GM10266 (cell line): ENCODE data around the gene BEAN1.

Source experiments
- DNase-seq: peaks from one replicate; pipeline ENCODE4 v3.0.0; 2012; ENCODE audit errors: extremely low spot score
- TF ChIP-seq, protein P1 (sequence below): IDR thresholded peaks from 2 replicates; pipeline ENCODE4 v1.5.1; 2012; ENCODE audit warnings: mild to moderate bottlenecking, low read depth; ENCODE audit not compliant: control insufficient read depth, insufficient read depth; ENCODE audit errors: missing control alignments

The BEAN1 gene

DNA sequence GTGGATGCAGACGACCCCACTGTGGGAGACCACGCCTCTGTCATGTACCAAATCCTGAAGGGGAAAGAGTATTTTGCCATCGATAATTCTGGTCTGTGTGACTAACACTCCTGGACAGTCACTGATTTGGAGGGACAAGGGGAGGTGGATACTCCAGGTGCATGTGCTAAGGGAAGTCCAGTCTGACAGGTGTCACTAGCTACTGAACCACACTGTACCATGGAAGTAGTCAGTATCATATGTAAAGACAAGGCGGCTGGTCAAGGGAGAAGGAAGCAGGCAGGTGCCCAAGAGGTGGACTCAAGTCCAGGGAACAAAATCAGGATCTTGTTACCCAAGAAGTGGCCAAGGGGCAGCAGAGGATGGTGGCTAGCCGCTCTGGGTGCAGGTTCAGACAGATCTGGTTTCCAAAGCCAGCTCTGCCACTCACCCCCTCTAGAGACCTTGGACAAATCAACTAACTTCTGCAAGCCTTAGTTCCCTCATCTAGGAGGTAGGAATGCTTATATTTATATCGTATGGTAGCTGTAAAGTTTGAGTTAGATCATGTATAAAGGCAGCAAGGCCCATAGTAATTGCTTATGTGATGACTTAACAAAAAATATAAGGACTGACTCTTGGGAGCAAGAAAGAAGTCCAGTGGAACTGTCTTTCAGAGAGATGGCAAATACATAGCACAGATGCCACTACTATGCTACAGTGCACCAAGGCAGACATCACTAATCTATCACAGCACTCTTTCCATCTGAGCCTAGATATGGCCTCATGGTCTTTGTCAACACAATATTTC, 38.5 kb upstream of the BEAN1 start:
- no peak for DNase-seq
- TF ChIP-seq, protein P1, sequence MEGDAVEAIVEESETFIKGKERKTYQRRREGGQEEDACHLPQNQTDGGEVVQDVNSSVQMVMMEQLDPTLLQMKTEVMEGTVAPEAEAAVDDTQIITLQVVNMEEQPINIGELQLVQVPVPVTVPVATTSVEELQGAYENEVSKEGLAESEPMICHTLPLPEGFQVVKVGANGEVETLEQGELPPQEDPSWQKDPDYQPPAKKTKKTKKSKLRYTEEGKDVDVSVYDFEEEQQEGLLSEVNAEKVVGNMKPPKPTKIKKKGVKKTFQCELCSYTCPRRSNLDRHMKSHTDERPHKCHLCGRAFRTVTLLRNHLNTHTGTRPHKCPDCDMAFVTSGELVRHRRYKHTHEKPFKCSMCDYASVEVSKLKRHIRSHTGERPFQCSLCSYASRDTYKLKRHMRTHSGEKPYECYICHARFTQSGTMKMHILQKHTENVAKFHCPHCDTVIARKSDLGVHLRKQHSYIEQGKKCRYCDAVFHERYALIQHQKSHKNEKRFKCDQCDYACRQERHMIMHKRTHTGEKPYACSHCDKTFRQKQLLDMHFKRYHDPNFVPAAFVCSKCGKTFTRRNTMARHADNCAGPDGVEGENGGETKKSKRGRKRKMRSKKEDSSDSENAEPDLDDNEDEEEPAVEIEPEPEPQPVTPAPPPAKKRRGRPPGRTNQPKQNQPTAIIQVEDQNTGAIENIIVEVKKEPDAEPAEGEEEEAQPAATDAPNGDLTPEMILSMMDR, result no peak

DNA sequence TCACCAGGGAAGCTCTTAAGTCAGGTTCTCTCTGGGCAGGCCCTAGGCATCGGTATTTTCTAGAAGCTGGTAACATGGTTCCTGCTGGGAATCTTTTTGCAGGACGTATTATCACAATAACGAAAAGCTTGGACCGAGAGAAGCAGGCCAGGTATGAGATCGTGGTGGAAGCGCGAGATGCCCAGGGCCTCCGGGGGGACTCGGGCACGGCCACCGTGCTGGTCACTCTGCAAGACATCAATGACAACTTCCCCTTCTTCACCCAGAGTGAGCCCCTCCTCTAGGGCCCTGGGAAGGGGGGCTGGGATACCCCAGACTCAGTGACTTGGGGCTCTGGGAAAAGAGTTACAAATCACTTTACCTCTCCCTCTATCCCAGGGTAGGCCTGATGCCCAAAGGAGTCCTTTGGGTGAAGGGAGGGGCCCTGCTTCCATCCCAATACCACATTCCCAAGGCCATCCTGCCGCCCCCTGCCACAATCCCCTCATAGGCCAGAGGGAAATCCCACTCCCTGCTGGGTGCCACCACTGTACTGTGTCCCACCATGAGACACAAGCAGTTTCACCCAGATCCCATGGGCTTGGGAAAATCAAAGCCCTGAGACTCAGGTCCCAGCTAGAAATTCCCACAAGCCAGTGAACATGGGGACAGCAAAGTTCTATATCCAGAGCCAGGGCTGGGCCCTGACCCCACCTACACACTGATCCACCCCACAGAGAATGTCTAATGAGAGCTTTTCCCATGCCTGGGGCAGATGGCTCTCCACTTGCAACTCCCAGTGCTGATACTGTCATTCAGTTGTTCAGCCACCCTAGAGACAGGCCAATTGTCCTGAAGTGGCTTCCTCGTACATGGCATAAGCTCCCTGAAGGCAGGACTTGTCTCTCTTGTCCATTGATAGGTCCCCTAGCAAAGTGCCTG, 37.6 kb upstream of the BEAN1 start:
- DNase-seq, result no peak
- TF ChIP-seq, protein P1, result no peak

DNA sequence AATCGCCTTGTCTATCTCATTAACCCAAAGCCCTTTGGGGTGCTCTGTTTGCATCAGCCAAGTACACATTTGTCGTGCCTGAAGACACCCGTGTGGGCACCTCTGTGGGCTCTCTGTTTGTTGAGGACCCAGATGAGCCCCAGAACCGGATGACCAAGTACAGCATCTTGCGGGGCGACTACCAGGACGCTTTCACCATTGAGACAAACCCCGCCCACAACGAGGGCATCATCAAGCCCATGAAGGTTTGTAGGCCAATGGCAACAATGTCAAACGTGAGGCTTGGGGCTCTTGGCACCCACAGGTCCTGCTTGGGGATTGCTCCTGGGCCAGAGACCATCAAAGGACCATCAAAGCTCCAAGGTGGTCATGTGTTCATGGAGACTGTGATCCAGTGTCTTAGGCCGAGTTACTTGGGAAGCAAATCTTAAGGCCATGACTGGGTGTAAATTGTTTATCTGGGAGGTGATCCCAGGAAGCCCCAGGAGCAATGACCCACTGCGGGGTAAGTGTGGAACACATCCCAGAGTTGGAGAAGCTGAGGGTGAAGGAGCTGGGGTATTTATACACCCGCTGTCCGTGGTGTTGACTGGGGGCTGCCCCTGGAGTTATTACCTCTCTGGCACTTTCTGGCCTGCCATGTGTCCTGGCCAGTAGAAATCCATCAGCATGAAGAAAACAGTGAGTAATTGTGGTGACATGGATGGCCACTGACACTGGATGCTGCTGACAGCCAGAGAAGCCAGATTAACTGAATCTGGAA, 36.6 kb upstream of the BEAN1 start:
- TF ChIP-seq, protein P1, result no peak

DNA sequence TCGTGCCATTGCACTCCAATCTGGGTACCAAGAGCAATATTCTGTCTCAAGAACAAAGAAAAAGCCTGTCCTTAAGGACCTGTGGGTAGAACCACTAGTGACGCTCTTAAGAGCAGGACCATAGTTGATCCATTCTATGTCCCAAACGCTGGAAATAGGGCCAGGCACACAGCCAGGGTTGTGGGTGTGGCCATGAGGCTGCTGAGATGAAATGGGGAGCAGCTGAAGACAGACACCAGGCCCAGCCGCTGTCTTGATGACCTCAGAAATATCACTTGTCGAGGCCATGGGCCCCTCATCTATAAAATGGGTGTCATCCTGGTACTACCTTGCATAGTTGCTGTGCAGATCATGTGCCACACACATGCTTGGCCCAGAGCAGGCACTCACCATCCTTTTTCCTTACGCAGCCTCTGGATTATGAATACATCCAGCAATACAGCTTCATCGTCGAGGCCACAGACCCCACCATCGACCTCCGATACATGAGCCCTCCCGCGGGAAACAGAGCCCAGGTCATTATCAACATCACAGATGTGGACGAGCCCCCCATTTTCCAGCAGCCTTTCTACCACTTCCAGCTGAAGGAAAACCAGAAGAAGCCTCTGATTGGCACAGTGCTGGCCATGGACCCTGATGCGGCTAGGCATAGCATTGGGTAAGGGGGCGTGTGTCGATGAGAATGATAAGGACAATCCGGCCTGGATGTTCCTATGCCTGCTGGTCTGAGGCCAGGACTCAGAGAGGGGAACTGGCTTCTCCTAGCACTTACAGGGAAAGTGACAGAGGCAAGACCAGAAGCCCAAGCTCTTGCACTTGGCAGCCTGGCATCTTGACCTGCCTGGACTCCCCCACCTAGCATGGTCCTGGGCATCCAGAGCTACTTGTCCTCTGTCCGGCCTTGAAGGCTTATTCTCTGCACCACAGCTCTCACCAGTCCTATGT, 35.1 kb upstream of the BEAN1 start:
- DNase-seq, result no peak

More for the DNA sequence above, 36.6 kb upstream of the BEAN1 start:
- DNase-seq, result no peak

DNA sequence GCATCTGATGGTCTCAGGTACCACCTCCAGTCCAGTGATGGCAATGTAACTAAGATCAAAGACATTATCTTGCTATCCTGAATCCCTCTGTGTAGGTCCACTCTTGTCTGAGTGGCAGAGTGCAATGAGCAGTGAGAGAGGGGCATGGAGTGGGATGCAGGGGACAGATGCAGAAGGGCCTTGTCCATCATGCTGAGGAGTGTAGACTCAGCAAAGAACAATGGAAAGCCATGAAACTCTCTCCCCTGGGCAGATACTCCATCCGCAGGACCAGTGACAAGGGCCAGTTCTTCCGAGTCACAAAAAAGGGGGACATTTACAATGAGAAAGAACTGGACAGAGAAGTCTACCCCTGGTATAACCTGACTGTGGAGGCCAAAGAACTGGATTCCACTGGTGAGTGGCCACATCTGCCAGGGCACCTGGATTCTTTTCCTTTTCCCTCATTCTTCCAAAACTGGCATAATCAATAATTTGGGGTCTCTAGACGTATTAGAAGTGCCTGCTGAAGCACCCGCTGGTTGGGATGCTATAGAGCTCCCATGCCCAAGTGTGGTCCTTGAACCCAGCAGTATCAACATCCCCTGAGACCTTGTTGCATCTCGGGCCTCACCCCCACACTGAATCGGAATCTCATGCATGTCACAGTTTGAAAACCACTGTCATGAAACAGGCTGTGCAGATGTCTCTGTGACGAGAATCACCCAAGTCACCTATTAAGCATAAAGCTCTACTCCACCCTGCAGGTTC, 31.1 kb upstream of the BEAN1 start:
- DNase-seq, result no peak
- TF ChIP-seq, protein P1, result no peak

More for the DNA sequence above, 35.1 kb upstream of the BEAN1 start:
- TF ChIP-seq, protein P1, result no peak

DNA sequence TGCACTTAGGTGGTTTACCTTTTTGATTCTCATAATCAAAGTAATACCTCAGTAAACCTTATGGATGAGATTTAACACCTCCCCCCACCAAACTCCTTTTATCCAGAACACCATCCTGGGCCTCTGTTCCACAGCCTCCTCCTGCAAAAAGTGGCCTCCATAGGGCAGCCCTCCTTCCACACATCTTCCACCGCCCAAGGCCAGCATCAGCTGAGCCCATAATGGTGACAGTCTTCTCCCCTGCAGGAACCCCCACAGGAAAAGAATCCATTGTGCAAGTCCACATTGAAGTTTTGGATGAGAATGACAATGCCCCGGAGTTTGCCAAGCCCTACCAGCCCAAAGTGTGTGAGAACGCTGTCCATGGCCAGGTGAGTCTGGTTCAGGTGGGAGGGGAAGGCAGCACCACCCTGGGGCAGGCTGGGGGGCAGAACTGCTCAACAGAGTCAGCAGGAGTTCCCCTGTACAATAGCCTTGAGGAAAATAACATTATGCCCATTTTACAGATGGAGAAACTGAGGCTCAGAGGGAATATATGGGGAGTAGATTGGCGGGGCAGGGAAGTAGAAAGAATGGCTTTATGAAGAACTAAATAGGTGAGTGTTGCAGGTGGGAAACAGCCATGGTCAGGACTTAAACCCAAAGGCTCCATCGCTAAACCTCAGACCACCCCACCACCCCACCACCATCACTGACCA, 29.2 kb upstream of the BEAN1 start:
- TF ChIP-seq, protein P1, result no peak

More for the DNA sequence above, 29.2 kb upstream of the BEAN1 start:
- no peak for DNase-seq
